PC-9 (cell line): ENCODE results near the gene HPD.
A peak's percentile ranks its signal among the peaks of the same experiment; 100 is the strongest.

Experiments used
- CTCF ChIP-seq: fragments of 200-600 bp; sonication (generic); conservative IDR thresholded peaks from 2 replicates; pipeline ENCODE4 v1.6.1; 2017; ENCODE audit warnings: mixed run types, antibody characterized with exemption, mild to moderate bottlenecking, moderate library complexity
- EZH2 ChIP-seq: fragments of 200-600 bp; sonication (generic); IDR thresholded peaks from 2 replicates; pipeline ENCODE4 v1.8.0; 2017; ENCODE audit warnings: antibody characterized with exemption, low read depth

- TF ChIP-seq CTCF (peak; percentile 63), EZH2 (no peak)
These were observed 30.0 kb upstream of the HPD start, which contains the start of gene PSMD9 for GRCh38 chr12:121888478-121889273.
